HFF-Myc (cell line): Measurements from ENCODE around the gene COL6A5.

ENCODE experiments used
- DNase-seq: peaks from one replicate; pipeline ENCODE4 v3.0.0-alpha.2; 2011; ENCODE audit warnings: low read depth; ENCODE audit errors: extremely low read depth
- H3K4me3 ChIP-seq: replicated peaks from 2 replicates; pipeline ENCODE4 v1.5.1; 2011; ENCODE audit warnings: low read depth, mild to moderate bottlenecking, control low read depth, low read length
- CTCF ChIP-seq: IDR thresholded peaks from 2 replicates; pipeline ENCODE4 v1.5.1; 2012; ENCODE audit warnings: mild to moderate bottlenecking, low read depth, low read length, control low read depth; ENCODE audit errors: missing control alignments

Gene COL6A5

GRCh38 chr3:130514681-130515080, 169.2 kb downstream of the COL6A5 start:
- no peak for DNase-seq
- no peak overlapping the region for H3K4me3 ChIP-seq
- TF ChIP-seq CTCF: no peak

GRCh38 chr3:130515755-130516154, 170.3 kb downstream of the COL6A5 start:
- no peak overlapping the region for H3K4me3 ChIP-seq
- DNase-seq: no peak
- no peak for TF ChIP-seq CTCF

- no peak for TF ChIP-seq CTCF
- no peak for DNase-seq
- H3K4me3 ChIP-seq: no peak within 1 kb of the TSS
Measured at GRCh38 chr3:130516645-130517512, 171.4 kb downstream of the COL6A5 start, which contains the start of gene COL6A6. Gene COL6A6, plus strand, starts transcription at chr3:130517177. Its CDS starts 43,188 bp downstream, at chr3:130560365.

- H3K4me3 ChIP-seq: no peak overlapping the region
- TF ChIP-seq CTCF: no peak
- DNase-seq: no peak
Measured at GRCh38 chr3:130517602-130518001, 172.1 kb downstream of the COL6A5 start.

- no peak for DNase-seq
- no peak overlapping the region for H3K4me3 ChIP-seq
- TF ChIP-seq CTCF: no peak
Measured at GRCh38 chr3:130519754-130520153, 174.3 kb downstream of the COL6A5 start.

- no peak for DNase-seq
- no peak overlapping the region for H3K4me3 ChIP-seq
- TF ChIP-seq CTCF: no peak
Measured at GRCh38 chr3:130522399-130522798, 176.9 kb downstream of the COL6A5 start.
